GM19468 (cell line): ENCODE data around the gene C14orf180.

ENCODE experiments used
- ATAC-seq: cut with Tn5 transposase; IDR thresholded peaks from one replicate; pipeline ENCODE4 v1.9.1; 2021; ENCODE audit warnings: mild to moderate bottlenecking, moderate library complexity, moderate number of reproducible peaks; ENCODE audit not compliant: unreplicated experiment; ENCODE audit errors: extremely low read depth

C14orf180 gene

DNA sequence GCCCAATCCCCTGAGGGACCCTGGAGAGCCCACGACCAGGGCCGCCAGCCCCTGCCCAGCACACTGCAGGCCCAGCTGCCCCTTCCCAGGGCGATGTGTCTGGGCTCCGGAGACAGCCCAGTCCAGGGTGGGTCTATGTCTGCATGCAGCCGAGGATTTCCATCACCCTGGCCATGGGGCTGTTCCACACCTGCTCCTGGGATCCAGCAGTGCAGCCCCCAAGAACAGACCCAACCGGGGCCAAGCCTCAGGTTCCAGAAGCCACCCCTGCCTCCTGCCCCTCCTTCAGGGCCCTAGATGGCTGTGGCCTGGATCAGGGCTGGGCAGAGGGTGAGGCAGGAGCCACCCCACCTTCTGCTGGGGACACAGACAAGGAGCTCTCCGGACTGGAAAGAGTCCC lies 11.5 kb downstream of the C14orf180 start:
- ATAC-seq = no peak

DNA sequence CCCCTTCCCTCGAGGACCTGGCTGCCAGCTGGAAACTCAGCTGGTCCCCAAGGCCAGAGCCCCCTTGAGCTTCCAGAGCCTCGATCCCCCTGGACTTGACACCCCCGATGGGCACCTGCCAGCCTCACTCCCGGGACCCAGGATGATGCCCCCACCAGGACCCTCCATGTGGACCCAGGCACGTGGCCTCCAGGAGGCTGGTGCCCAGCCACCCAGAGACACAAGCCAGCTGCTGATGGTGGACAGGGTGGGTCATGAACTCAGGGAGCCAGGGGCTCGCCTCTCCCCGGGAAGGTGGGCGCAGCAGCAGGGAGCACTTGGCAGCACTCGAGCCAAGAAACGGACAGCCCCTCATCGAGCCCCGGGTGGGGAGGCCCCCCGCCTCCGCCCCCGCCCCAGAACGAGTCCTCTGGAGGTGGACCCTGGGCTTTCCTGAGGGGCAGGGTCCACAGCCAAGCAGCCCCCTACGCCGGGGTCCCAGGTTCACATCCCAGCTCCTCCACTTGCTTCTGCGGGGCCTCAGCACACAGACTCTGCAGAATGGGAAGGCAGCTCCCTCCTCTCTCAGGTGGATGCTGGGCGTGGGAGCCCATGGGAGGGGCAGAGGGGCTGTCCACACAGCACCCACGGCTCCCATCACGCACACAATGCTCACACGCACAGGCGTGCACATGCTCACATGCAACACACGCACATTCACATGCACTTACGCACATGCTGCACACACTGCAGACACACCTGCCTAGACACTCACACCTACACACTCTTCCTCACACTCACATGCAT lies 12.1 kb downstream of the C14orf180 start:
- ATAC-seq = no peak

DNA sequence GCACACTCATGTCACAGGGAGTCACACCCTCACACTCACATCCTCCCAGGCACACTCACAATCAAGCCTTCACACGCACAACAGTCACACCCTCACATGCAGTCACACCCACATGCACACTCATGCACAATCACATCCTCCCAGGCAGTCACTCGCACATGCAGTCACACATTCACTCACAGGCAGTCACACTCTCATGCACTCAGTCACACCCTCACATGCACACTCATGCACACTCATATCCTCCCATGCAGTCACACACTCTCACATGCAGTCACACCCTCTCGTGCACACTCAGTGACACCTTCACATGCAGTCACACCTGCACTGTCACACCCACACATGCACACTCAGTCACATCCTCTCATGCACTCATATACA lies 12.7 kb downstream of the C14orf180 start:
- ATAC-seq = no peak

DNA sequence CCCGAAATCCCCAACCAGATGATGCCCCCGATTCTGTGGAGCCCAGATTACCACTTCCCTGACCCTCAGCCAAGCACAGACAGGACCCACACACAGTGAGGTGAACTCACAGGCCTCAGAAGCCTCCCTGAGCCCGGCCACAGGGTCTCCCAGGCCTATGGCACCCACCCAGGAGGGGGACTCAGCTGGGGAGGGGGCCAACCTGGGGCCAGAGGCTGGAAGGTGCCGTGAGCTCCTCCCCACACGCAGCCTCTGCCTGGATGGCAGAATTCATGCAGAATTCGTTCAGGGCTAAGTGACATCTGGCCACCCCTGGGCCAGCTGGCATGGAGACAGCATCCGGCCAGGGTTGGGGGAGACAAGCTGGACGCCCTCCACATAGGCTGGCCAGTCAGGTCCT lies 13.2 kb downstream of the C14orf180 start:
- no peak for ATAC-seq

DNA sequence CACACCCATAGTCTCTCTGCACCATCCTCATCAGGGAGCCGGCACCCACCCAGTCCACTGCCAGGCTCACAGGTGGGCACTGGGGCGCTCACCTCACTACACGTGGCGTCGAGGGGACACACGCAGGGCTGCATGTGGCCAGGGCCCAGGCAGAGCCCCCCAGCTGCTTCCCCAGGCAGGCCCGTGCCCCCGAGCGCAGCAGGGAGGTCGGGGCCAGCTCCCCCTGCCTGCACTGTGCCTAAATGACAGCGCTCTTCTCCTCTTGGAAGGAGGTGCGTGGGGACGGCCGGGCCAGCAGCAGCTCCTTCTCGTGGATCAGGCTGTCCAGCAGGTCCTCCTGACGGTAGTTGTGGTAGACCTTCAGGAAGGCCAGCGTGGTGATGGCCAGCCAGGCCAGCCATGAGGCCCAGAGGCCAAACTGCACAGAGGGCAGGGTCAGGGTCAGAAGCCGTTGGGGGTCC lies 13.7 kb downstream of the C14orf180 start:
- no peak for ATAC-seq

DNA sequence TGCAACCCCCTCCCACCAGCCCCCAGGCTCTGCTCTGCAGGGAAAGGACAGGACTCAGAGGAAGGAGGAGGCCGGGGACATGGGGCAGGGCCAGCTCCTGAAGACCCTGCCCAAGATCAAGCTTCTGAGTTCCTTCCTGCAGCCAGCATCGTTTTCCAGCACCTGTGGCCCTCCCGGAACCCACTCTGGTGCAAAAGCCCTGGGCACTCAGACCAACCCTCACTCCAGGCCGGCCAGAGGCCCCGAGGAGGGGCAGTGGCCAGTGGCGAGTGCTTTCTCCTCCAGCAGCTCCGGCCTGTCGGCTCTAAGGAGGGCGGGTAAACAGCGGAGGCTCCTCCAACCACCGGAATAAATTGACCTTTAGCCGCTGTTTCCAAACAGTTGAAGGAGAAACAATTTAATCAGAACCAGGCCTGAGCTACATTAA lies 14.2 kb downstream of the C14orf180 start:
- ATAC-seq = no peak

DNA sequence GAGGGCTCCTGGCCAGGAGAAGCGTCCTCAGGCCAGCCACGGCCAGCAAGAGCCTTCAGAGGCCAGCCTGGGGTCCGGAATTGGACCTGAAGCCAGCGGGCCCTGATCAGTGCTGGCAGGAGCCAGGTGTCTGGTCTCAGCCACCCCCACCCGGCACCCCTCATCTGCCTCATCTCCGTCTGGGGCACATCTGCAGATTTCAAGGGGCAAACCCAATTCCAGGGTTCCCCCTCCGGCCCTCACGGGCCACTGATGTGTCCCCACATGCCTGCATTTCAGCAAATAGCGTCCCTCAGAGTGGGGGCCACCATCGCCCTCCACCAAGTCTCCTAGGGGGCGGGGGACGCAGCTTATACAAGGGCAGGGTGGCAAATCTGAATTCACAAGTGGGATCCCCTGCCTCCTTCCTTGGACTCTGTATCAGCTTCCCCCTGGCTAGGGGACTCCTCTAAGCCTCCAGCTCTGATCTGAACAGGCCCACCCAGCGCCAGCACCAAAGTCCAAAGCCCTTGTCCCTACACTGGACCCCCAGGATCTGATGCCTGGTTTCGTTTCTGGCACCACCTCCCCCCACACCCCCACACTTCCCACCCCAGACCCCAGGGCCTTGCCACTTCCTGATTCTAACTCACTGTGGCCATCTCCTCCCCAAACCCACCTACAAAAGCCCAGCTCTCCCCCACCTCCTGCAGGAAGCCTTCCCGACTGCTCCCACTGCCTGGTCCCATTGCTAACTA lies 14.9 kb downstream of the C14orf180 start:
- ATAC-seq = no peak

DNA sequence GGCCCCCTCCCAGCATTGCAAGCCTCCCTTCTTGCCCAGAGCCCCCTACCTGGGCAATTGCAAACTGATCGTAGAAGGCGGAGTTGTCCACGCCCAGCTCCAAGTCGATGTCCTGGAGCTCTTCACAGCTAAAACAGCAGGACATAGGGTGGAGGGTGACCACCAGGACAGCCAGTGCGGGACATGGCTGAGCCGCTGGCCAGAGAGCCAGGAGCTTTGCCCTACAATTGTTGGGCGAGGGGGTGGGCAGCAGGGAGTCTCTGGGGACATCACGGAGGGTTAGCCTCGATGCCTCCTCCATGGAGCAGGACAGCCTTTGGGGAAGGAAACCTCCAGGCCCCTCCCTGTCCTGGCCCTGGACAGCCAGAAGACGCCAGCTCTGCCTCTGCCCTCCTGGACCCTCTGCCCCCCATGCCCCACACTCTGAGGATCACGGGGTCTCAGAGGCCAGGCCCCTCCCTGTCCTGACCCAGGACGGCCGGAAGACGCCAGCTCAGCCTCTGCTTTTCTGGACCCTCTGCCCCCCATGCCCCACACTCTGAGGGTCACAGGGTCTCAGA lies 15.6 kb downstream of the C14orf180 start:
- no peak for ATAC-seq

DNA sequence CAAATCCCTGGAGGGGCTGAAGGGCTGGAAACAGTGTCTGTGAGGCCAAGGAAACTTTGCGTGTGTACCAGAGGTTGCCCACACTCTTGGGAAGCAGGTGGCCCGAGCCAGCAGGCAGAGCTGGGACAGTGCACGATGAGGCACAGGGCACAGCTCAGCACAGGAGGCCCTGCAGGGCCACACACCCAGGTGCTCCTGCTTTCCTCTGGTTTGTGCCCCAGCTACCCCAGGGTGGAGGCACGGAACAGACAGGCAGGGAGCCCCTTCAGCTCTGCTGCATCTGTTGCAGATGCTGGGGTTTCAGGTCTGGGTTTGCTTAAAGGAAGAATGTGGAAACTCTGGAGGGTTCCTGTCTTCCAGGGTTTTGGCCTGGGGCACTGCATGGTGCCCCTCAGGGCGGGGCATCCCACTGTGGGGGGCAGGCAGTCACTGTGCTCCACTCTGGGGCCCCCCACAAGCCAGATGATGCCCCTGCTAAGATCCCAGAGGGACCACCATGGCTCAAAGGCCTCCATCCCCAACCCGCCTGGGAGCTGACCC lies 16.4 kb downstream of the C14orf180 start:
- no peak for ATAC-seq

DNA sequence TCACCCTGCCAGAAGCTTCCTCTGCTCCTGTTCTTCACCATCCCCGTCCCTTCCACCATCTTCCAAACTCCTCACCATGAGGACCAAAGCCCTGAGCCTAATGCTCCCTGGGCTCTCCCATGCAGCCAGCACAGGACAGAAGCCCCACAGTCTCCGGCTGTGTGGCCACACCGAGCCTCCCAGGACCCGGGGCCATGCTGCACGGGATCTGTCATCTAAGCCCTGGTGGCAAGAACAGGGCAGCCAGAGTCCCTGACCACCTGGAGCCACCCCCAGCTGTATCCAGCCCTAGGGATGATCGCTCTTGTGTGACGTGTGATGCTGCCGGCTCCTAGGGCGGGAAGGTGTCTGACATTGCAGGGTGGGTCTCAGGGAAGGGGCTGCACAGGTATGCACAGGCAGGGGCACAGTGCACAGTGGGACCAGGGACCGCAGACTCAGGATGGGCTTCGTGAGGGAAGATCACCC lies 16.9 kb downstream of the C14orf180 start:
- ATAC-seq = no peak

DNA sequence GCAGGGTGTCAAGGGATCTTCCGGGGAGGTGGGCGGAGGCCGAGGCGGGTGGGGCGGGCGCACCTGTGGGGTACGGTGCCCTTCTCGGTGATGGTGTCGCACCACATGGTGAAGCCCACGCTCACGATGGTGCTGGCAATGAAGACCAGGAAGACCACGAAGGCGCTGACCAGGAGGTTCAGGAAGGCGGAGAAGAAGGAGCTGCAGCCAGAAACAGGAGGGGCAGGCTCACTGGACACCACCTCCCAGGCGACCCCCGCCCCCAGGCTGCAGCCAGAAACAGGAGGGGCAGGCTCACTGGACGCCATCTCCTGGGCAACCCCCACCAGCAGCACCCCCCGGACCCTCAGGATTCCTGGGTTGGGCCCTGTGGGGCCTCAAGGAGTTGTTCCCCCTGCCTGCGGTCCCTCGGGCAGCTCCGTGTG lies 17.4 kb downstream of the C14orf180 start:
- ATAC-seq = no peak

DNA sequence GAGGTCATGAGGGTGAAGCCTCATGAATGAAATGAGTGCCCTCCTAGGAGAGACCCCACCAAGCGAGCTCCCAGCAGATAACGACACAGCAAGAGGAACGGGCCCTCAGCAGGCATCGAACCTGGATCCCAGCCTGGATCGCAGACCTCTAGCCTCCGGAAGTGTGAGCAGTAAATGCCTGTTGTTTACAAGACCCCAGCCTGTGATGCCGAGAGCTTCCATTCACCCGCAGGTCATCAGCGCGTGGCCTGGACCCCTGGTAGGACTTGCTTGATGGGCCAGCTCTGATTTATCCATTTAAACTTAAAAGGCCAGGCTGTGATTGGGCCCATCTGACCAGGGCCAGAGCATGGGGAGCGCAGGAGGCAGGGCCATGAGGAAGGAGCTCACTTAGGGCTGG lies 18.0 kb downstream of the C14orf180 start:
- ATAC-seq = no peak

DNA sequence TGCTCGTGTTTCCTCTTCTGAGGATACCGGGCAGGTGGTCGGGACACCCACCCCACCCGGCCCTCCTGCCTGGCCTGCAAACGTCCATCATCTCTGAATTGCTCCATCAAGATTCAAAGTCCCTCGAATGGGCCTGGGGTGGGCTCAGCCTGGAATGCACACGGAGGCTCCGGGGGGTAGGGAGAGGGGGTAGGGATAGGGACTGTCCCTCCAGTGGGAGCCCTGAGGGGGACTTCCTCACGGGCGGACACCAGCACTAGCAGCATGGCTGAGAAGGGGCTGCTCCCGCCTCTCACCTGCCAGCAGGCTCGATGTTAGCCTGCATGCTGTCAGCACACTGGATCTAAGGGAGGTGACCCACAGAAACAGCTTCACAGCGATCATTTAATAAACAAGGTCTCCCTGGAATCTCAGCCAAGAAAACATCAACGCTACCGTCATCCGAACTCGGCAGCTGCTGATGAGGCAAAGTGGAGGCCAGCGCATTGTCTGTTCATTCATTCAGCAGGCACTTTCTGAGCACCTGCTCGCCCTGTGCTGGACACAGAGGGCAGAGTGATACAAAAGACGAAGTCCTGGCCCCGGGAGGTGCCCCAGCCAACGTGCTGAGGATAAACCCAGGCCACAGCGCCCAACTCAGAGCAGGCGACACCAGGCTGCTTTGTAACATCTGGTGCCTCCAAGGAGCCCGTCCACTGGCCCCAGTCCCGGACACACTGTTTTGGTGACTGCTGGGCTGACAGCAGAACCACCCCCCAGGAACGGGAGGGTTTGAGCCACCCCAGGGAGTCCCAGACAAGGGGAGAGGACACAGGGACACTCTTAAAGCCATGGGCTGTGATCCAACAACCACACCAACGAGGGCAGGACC lies 18.7 kb downstream of the C14orf180 start:
- ATAC-seq = no peak

DNA sequence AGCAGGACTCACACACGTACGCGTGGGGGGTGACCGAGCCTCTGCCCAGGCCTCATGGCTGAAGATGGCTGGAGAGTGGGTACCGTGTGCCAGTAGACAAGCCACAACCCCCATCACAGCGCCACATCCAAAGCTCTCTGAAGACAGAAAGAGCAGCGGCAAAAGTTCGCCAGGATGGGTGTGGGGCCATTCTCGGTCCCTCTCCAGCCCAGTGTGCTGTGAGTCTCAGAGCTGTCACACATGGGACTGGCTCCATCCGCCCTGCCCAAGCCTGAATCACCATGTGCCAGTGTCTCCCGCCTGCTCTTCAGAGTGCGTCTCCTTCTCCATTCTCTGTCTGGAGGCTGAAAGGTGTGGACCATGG lies 19.3 kb downstream of the C14orf180 start:
- ATAC-seq = no peak

DNA sequence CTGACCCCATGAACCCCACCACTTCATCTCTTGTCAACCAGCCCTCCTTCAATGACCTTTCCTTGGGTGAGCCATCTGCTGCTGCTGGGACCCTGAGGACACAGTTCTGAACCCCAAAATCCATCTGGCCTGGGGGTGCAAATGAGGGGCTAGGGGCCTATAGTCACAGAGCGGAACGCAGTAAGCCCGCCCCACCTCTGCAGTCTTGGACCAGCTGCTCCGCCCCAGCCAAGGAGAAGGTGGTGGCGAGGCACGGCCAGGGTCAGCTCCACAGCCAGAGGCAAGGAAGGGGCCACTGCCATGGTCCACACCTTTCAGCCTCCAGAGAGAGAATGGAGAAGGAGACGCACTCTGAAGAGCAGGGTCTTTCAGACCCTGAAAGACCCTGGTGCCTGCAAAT lies 19.9 kb downstream of the C14orf180 start:
- ATAC-seq = no peak

DNA sequence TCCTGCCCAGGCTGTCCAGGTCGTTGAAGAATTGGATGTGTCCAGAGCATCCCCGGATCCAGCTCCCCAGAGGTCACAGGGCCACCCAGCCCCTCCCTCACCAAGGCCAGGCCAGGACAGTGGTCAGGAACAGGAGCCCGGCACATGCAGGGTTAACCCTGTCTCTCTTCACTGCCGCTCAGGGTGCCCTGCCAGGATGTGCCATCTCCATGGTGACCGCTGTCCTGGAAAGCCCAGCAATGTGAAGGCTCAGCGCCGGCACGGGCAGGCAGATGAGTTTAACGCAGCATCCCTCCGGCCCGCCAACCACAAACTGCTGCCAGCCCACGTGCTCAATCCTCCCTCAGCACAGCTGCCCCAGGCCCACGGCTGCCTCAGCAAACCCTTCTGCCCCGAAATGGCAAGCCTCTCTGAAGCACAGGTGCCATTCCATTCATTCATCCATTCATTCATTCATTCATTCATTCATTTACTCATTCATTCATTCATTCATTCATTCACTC lies 20.6 kb downstream of the C14orf180 start:
- ATAC-seq = no peak

DNA sequence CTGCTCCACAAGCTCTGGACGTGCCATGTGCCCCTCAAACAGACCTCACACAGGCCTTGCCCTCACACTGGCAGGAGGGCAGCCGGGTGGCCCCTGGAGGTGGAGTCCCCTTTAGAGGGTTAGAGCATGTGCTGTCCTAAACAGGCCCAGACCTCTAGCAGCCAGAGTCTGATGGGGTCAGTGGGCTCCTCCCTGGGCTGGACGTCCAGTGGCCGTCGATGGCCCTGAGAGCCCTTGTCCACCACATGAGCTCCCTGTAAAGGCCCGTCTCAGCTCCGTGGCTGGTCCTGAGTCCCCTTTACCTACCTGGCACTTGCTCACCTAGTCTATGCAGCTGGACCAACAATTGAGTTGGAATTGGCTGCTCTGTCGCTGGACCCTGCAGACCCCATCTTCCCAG lies 21.2 kb downstream of the C14orf180 start:
- no peak for ATAC-seq

DNA sequence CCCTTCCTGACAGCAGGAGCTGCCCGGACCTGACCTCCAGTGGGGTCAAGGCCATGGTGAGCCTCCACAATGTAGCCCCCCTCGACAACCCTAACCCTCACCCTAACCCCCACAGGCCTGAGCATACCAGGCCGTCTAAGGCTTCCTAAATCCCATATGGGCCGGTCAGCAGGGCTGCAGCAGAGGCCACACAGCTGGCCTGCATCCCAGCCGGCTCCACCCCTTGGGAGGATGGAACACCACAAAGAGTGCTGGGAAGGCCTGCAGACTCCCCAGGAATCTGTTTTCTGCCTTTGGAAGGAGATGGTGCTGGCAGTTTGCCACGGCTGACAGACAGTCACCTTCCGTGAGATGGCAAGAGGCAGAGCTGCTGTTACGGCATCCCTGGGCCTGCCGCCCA lies 22.2 kb downstream of the C14orf180 start:
- ATAC-seq = no peak

DNA sequence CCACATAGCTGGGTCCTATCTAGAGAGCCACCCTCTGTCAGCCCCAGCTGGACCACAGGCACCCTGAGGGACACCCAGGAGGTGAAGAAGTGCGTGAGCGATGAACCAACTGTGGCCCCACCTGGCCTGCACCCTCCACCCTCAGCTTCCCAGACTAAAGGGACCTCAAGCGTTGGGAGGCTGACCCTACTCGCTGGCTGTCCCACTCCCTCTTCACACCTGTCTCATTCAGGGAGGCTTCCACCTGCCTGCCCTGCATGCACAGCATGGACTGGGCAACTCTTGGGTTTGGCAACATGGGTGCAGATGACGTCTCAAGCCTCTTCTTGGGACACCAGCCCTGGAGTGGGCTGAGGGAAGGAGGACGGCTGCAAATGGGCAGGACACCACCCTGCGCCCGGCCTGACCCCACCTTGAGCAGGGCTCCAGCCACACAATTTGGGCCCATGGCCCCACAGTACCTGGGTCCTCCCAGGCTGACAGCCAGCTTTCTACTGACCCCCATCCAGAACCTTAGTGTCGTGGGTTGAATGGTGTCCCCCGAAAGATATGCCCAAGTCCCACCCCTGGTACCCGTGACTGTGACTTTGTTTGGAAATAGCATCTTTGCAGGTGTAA lies 22.9 kb downstream of the C14orf180 start:
- no peak for ATAC-seq
